GM18907 (cell line): ENCODE data around the gene NFIB.

Source experiments
- ATAC-seq: cut with Tn5 transposase; IDR thresholded peaks from one replicate; pipeline ENCODE4 v1.9.1; 2021; ENCODE audit warnings: mild to moderate bottlenecking, moderate library complexity; ENCODE audit not compliant: unreplicated experiment

Gene NFIB

DNA sequence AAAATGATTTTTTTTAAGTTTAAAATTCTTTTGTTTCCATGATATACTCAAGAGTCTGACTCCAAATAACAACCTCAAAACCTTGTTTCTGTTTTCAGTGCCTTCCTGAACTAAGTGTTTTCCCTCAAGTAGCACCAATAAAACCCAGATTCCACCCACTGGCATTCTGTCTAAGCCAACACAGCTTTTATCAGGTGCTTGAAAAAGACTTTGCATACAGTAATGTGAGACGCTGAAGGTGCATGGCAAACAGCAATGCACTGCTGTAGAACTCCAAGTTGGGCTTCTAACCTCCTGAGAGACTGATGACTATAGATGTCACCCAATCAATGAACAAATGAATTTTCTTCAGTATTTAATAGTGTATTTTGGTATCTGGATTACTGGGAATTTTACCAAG, 95.7 kb downstream of the NFIB start:
- no peak for ATAC-seq

DNA sequence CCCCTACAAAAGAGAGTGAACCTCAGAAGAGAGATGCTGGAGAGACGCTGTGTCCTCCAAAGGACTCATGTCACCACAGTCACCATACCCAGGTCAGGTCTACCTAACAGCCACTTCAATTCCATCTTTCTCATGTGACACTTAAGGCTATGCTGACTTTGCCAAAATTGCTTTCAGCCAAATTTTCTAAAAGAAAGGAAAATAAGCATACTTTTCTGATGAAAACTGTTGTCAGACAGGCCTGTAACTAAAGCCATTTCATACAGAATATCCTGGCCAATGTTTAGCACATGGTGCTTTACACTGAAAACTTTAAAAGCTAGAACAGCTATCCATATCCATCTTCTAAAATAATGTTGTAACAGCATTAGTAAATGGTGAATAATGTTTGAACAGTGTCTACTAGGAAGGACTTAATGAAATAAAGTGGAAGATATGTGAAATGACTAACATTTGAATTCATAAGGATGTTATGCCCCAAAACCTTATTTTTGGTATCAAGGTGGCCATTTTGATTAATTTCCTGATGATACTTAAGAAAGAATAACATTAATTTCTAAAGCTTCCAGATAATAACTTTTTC, 97.2 kb downstream of the NFIB start:
- no peak for ATAC-seq

DNA sequence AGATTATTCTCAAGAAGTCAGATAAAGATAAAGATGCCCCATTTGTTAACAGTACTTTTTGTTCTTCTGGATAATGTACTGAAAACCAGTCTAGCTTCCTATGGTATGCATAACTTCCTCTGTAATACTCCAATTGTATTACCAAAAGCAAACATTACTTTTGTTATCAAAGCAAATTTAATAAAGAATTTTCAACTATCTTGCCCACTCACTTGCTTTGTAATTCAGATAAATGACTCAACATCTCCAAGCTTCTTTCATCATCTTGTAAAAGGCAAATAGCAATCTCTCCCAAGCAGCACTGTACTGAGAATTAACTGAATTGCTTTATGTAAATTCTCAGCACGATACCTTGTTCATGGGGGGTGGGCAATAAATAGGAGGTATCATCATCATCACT, 98.3 kb downstream of the NFIB start:
- ATAC-seq, result no peak

DNA sequence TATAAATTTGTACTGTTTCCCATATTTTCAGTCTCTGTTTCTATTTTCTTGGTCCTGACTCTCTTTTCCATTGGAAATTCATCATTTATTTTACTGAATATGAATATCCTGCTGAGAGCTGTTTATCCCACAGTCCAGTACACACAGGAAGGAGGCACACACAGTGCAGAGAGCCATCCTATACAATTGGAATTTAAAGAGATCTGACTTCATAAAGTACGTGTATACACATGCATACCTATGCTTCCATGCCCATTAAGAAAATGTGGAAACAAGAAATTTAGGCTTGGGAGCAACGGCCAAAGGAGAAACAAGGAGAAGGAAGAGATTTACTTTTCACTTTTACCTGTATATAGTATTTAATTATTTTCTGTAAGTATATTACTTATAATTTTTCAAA, 99.2 kb downstream of the NFIB start:
- ATAC-seq, result no peak

DNA sequence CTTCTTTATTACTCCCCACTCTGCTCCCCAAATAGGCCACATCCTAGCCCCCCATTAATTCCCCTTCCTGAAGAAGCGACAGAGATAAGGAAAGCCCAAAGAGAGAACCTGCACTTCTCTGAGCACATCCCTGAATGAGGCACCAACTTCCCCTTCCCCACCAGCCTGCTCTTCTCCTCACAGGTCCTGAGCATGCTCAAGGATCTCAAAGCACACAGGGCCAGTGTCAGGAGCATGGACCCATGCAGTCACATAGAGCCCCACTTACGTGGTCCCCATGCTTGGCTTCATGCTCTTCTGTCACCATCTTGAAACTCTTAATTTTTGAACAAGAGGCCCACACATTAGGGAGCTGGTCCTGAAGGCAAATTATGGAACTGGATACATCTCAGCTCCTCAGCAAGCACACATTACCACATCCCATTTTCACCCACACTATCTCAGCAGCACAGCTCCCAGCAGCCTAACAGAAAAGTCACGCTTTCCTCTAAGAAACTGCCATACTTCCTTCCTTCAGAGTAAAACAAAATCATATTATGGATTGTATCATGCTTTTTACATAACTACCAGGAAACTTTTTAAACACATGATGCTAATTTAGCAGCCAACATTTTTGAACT, 99.8 kb downstream of the NFIB start:
- ATAC-seq, result no peak

DNA sequence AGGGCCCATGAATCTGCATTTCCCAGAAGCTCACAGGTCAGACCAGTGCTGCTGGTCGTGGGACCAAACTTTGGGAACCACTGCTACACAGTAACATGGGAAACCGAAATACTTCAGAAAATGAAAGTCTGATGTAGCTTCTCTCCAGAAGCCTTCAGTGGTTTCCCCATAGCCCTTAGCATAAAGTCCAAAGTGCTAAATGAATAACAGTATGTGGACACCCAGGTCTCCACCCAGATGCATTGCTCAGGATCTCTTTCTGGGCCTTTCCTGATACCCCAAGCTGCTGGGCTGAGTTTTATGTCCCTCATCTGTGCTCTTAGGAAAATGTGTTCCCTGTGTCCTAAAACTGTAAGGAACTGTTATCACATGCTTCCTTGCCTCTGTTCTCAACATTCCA, 100.4 kb downstream of the NFIB start:
- ATAC-seq, result no peak

DNA sequence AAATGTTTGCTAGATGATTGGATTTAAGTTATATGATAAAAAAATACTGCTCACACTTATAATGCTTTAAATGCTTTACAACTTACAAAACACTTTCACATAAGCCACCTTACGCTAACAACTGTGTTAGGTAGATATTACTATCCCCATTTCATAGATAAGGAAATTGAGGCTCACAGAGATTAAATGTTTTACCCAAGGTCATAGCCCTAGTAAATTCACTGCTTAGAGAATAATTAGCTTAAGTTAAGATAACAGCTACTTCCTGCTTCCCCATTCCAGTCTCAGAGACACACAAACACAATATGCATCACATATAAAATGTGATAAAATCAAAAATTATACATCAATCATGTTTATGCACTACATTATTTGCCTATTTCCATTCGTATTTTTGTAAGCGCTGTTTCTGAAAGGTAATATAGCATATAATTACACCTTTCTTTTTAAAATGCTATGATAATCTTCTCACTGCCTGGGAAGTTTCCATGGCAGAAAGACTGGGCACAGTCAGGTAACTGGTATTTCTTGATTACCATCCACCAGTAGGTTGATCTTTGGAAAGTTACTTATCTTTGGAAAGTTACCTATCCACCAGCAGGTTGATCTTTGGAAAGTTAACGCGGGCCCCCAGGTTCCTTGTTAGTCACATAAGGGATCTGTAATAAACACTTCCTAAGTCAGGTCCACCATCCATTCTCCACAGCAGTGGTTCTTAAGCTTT, 101.1 kb downstream of the NFIB start:
- ATAC-seq, result no peak

DNA sequence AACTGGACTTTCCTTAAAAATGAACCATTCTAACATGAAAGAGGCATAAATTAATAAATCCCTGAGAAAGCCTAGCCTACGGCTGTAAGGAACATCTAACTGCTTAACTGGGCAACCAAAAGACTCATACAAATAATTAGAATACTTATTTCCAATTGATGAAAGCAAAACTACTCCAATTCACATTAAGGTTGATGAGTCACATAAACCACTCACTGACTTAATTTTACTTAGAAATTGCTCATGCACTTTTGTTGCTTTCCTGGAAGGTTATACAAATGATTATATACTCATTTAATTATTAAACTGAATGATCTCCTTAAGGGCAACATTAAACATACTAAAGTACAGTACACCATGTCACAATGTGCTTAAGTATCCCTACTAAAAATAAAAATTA, 101.9 kb downstream of the NFIB start:
- ATAC-seq, result no peak

DNA sequence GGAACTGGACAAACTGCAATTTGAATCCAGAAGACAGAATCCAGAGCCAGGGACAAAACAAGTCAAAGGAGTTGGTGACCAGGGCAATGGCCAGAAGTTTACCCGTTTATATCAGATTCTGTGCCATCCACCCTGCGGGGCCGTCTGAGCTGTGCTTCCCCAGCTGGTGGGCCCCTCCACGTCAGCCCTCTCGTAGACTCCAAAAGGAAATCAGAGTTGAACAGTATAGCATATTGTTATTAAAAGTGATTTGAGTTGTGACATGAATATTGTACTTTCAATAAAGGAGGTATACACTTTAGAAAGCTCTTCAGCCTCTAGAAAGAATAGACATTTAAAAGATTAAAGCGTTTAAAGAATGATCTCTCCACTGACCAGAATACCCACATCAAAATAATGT, 102.4 kb downstream of the NFIB start:
- ATAC-seq, result no peak

DNA sequence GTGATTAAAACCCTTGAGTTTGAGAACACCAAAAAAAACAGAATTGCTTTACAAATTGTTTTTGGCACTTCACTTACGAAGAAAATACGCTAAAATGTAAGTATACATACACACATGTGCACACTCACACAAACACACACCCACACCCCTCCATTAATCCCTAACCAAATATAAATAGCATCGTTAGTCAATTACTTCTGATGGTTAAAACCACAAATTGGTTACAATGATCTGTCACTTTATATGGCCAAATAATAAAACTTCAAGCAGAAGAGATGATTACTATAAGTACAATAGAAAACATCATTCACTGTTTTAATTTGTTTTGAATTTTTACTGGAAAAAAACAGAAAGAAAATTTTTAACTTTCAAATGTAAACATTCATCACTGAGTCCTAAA, 103.5 kb downstream of the NFIB start:
- no peak for ATAC-seq

DNA sequence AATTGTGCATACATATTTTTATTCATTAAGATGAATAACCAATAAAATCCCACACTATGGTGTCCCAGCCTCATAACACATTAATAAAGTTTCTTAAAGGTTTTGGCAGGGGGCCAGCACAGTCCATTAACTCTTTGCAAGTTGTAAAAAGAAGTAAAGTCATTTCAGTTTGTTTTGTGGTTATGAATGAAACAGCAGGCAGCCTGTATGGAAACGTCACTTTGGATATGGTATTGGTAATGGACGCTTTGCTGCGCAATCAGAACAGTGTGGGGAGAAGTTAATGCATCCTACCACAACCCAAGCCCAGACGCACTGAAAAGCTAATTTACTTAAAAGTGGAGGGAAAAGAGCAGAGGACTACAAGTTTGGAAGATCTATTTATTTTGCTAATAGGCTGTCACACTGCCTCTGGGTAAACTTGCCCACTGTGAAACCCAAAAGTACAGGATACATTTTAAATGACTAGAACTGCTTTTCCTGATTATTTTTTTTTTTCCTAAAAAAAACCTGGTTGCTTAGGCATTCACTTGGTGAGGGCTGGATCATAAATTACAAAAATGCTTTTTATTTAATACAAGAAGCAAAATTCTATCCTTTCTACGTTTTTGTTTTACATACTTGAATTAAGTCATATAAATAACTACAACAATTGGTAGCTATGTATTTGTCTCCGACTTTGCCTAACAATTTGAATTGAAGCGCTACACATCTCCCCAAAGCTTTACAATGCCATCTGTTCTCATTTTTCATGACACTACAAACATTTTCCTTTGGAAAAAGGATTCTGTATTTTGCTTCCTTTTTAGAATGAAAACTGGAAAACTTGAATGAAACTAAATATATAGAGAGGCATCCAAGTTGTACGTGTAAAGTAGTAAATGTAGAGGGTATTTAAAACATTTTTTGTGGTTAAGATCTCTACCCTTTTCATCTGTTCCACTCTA, 104.3 kb downstream of the NFIB start:
- ATAC-seq, result no peak

DNA sequence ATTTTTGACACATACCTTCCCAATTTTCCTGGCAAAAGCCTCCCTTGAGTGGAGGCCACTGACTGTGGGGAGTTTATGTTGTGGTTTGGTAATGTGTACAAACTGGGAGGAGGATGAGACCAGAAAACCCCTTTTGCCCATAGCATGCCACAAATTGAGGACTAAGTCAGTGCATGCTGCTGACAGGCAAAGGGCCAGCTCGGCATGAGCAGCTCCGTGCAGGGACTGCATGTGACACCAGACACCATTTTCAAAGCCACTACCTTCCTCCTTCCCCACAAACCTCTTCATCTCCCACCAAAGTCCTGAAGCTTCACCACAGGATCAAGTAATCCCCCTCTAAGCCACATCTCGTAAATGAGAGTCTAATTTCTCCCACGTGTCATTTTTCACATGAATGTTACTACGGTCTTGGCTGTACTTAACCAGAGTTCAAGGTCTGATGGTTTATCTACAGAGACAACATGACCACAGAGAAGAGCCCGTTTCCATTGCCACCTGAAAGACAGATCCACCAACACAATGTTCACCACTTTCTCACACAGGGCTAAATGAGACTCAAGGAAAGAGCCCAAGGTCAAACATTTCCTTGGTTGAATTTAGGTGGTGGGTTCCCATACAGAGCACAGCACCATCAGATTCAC, 106.5 kb downstream of the NFIB start:
- no peak for ATAC-seq

DNA sequence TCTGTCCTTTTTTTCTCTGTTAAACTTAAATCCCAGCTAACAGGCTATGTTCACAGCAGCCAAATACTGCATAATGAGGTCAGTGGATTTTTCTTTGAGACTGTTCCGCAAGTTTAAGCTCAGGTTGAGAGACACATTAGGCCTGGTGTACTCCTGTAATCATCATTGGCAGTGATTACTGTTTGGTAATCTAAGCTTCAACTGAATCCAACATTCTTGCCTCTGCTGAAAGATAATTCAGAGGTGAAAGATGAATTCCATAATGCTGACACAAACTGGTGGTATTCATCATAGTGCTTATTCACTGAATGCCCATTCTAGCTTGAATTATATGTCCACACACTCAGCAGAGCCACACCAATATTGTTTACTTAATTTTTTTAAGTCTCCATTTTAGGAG, 108.5 kb downstream of the NFIB start:
- ATAC-seq, result no peak

DNA sequence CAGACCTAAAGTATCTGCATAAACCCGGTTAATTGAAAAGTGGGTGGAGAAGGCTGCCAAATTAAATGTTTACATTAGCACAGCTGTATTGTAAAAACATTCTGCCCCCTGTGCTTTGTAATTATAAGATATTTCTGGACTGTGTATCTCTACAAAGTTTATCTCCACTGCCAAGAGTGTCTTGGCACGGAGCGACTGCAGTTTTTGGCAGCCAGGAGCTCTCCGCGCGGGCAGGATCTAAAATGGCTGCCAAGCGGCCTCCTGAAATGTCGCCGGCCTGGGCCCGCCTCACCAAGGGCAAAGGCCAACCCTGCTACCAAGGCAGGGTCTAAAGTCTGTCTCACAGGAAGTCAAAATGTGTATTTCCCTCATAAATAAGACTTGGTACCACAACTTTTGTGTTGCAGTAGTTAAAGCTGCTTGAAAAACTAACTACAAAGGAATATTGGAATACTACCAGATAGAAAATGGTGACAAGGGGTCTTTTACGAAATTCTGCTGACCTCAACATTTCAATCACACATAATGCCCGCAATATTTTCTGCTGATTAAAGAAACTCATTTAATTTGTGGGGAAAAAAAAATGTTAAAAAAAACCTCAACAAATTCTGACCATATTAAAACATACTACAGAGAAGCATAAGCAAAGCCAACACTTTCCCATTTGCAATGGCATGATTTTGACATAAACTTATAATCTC, 110.4 kb downstream of the NFIB start:
- ATAC-seq, result no peak

DNA sequence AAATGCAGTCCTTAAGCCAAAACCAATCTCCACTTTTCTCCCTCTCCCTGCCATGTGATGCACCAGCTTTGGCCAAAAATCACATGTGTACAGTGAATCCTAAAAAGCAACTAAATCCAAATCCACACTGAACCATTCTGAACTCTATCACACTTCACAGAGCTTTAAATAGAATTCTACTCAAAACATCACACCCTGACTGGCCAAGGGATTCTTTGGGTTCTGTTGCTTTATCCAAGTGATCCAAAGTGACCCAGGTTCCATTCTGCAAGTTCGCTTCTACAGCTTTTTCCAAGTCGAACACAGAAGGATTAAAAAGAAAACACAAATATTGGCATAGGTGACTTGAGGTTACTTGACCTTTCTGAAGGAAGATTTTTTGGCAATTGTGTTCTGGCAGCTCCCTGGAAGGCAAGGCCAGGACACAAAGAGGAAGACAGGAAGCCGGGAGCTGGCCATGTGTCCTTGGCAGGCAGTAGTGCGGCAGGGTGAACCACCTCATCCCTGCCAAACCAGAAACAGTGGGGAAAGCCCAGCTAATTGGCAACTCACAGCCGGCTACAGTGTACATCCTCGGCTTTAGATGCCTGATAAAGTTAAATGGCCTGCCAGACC, 115.0 kb downstream of the NFIB start:
- no peak for ATAC-seq

DNA sequence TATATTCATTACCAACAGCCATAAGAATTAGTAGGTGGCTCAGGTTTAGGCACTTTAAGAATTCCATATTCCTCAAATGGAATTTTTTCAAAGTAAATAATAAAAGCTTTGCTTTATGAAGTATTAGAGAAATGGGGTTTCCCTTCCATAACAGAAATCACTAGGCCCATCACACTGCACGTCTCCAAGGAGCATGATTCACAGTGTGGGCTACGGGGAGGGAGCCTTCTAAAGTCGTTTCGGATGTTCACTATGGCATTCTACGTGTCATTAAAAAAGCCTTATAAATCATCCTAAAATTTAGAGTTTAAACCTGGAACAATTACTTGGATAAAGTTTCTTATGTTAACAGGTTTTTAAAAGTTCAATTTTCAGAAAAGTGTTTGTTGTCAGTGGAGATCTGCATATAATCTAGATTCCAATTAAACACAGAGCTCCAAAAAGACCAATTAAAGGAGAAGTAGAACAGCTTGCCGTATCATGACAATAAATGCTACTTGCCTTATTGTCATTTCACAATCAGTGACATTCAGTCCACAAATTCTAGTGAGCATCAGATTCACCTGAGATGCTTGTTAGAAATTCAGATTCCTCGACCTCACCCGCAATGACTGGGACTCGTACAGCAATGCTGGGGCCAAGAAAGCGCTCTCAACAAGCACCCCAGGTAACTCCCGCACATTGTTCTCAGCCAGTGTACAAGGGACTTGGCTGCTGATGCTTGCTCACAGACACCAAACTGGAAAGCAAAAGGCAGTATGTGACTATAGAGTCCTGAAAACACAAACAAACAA, 115.7 kb downstream of the NFIB start:
- ATAC-seq, result no peak

DNA sequence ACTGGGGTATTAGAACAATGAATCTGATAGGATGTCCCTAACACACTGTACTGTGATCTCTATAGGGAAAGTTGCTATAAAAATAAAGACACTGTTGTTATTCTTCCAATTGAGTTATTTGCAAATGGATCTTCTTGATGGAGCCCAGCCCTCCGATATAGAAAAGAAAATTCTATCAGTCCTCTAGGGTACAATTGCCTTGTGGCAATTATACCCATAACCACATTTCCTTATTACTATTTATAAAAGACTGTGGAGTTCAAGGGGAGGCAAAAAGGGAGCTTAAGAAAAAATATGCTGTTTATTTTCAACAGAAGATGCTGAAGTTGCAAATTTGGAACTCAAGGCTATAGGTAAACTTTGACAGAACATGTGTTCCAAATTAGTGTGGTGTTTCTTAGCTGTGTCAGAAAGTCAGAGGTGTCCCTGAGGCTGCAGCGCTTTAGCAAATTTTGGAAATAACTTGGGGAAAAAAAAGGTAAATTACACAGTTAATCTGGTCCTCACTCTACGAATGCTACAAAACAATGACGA, 116.5 kb downstream of the NFIB start:
- ATAC-seq, result no peak

DNA sequence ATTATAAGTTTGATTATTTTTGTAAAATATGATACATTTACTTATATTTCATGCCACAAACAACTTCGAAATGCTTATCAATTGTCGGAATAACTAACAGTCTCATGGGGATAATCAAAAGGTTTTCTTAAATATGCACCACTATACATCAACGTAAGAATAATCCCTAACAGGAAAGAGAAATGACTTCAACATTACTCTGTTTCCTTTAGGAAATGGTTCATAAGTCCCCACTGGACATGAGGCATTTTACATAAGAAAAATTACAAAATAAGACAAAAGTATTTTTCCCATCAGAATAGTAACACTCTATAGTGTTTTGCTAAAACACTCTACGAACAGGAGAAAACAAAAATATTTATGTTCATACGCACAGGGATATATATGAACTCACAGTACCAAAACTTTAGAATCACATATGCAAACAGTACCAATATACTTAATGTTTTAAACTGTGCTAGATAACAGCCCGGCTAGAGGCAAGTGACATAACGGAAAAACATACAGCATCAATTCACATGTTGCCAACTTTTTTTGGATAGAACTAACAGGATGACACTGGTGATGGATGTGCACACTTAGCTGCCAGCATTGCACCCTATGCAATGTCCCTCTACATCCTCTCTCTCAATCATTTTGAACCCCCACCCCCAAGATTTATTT, 120.5 kb downstream of the NFIB start:
- no peak for ATAC-seq
